Heart left ventricle (tissue), 16 donors: ENCODE results near the gene MDC1. TPM values are rescaled to one million over a fixed set of nuclear protein-coding genes. Genes with fewer than 3 reads are reported as not detected.

Source experiments
- ATAC-seq, 4 donors: fragments of 200-7000 bp; cut with Tn5 transposase; one replicate each; pipeline ENCODE4 v1.9.1; 2020 to 2022; ENCODE audit warnings: moderate library complexity in 4 of 4, mild to moderate bottlenecking in 3 of 4, moderate number of reproducible peaks in 1 of 4
- DNase-seq, 5 donors: peaks; one replicate each; pipeline ENCODE4 v3.0.0-alpha.2; 2020
- H3K27ac ChIP-seq, 12 donors: fragments of 200-600 bp; sonication (generic) in 4 of 12; one replicate each; pipeline versions ENCODE4 v1.5.0 to v1.8.0; 2016 to 2022; ENCODE audit warnings: mild to moderate bottlenecking in 2 of 12
- H3K27me3 ChIP-seq, 9 donors: fragments of 200-600 bp; sonication (generic) in 2 of 9; one replicate each; pipeline versions ENCODE4 v1.5.1 to v1.8.0; 2016 to 2022; ENCODE audit warnings: mild to moderate bottlenecking in 3 of 9
- H3K36me3 ChIP-seq, 9 donors: fragments of 200-600 bp; sonication (generic) in 2 of 9; one replicate each; pipeline versions ENCODE4 v1.5.0 to v1.8.0; 2018 to 2022; ENCODE audit warnings: mild to moderate bottlenecking in 2 of 9
- H3K4me1 ChIP-seq, 12 donors: fragments of 200-600 bp; sonication (generic) in 4 of 12; one replicate each; pipeline versions ENCODE4 v1.5.0 to v1.8.0; 2016 to 2022; ENCODE audit warnings: mild to moderate bottlenecking in 3 of 12
- H3K4me3 ChIP-seq, 12 donors: fragments of 200-600 bp; sonication (generic) in 4 of 12; one replicate each; pipeline versions ENCODE4 v1.5.0 to v1.8.0; 2017 to 2022; ENCODE audit warnings: mild to moderate bottlenecking in 9 of 12, moderate library complexity in 4 of 12
- H3K9me3 ChIP-seq, 12 donors: fragments of 200-600 bp; sonication (generic) in 4 of 12; one replicate each; pipeline versions ENCODE4 v1.5.0 to v1.8.0; 2016 to 2022; ENCODE audit warnings: mild to moderate bottlenecking in 1 of 12
- CTCF ChIP-seq, 12 donors: fragments of 200-600 bp; sonication (generic) in 4 of 12; IDR thresholded peaks; one replicate each; pipeline versions ENCODE4 v1.5.0 to v1.8.0; 2018 to 2022; ENCODE audit warnings: antibody characterized with exemption in 12 of 12, mild to moderate bottlenecking in 5 of 12
- POLR2A ChIP-seq, 2 donors: fragments of 450-650 bp; IDR thresholded peaks; one replicate each; pipeline ENCODE4 v1.6.1; 2017; ENCODE audit warnings: antibody characterized with exemption in 2 of 2, mild to moderate bottlenecking in 2 of 2, moderate library complexity in 2 of 2
- WGBS, 4 donors: extraction: QIAGEN DNeasy Blood & Tissue Kit in 2 of 4; methylation state at CpG; one replicate each; pipeline versions ENCODE4 v1.1.5 to v1.1.7; 2013 to 2018; 5-methylcytosine and 5-hydroxymethylcytosine counted together
- intact Hi-C, 10 donors: fragments of 100-400 bp; cut with DNase I; formaldehyde crosslinking; loops; one replicate each; pipeline versions ENCODE4 v1.11.1 to v1.14.2; 2022
- polyA plus RNA-seq, 2 donors: library from polyadenylated mRNA; stranded (reverse); fragments of 200-250 nt; gene quantifications; one replicate each; pipeline ENCODE4 v1.2.3, GENCODE V29; 2013
- total RNA-seq, 9 donors: library from RNA; depleted of rRNA in 2 of 9; stranded (reverse); fragments of >200 nt in 2 of 9; fragmentation: NEBNext Ultra II Directional in 3 of 9; extraction: Animal tissue kit (Norgen Biotek cat#: 25700) in 3 of 9; gene quantifications; one replicate each; pipeline versions ENCODE4 v1.1.0 to v1.2.4, GENCODE V29; 2016 to 2023
- donor health status: ischemic (EF 13 %, LVEDD 7.1; RV severe dilation, severe dysfunction).
- donor health status: healthy with polysubstance abuse.
- donor health status: DM: no; HTN: yes; CAD: no.
- donor health status: DM: no; HTN: no; CAD: no.
- donor health status: ischemic (EF 25% LVEDD 6.9; RV normal size, moderate dysfunction).
- donor health status: ischemic (EF 25% LVEDD 5.7; RV mildly dilated, moderate dysfunction).
- donor health status: healthy.
- donor health status: DM: yes; HTN: yes; CAD: no.
- donor health status: ischemic (EF 35%, LVEDD 5.7; RV mildly dilated, moderate dysfunction).
- donor health status: nonischemic (EF 11% LVEDD 7.7; RV severe dilation, severe dysfunction).
- donor health status: DM: yes; HTN: yes; CAD: no.
- donor health status: PGD.
- donor health status: ischemic (EF 29% LVEDD 5.4; RV normal size, mild dysfunction).
- donor health status: nonischemic (EF 23%, LVEDD 6.1; RV moderate dilation, normal function).

MDC1 gene
- total and polyA plus RNA-seq, 11 donors, result 8.6 to 25.0 (median 16.0) TPM

- Histone ChIP-seq H3K27me3 (no peaks in the 10 kb centered on the region), H3K36me3 (peaks cover 0 to 91% (median 47%) of the 10 kb centered on the region in 9 donors), H3K9me3 (no peaks in the 10 kb centered on the region), H3K27ac (peak overlapping the region in 4 of 12 donors; percentile 9 to 38 (median 35)), H3K4me3 (no peak overlapping the region), H3K4me1 (peaks cover 0 to 5% (median under 1%) of the 10 kb centered on the region in 12 donors)
- DNase-seq, result no peak
- intact Hi-C loops, result no loop called here
- peak; percentile 37 to 84 (median 72) for ATAC-seq
- WGBS, 4 donors, result 56 to 74% (median 63%) methylated on average over 4 of the region's 4 CpGs
- TF ChIP-seq POLR2A (IDR thresholded peaks at IDR 0.05) (no peak), CTCF (IDR thresholded peaks at IDR 0.05) (no peak)
Measured at GRCh38 chr6:30705620-30706019, 11.5 kb downstream of the MDC1 start.

DNA sequence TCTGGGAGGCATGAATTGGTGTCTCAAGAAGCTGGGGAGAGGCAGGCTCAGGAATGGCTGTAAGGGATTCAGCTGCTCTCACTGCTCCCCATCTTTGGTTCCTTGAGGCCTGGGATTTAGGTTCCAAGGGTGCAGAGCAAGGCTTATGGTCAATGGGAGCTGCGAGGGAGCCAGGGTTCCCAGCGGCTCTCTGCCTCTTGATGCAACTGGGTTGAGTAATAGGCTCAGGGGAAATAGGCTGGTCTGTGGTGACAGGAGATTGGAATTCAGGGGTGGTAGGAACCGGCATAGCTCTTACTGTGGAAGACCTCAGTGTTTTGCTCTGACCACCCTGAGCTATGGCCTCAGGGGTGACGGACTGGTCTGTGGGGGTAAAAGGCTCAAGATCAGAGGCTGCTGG lies 13.3 kb downstream of the MDC1 start:
- Histone ChIP-seq H3K9me3 (no peaks in the 10 kb centered on the region), H3K36me3 (peaks cover 0 to 88% (median 34%) of the 10 kb centered on the region in 9 donors), H3K27ac (no peak overlapping the region), H3K4me1 (peaks cover 0 to 14% (median 5%) of the 10 kb centered on the region in 12 donors), H3K27me3 (no peaks in the 10 kb centered on the region), H3K4me3 (no peak overlapping the region)
- WGBS, 4 donors, result 90 to 97% (median 95%) methylated on average over 4 of the region's 4 CpGs
- TF ChIP-seq CTCF (IDR thresholded peaks at IDR 0.05) (no peak), POLR2A (IDR thresholded peaks at IDR 0.05) (no peak)
- intact Hi-C loops, result no loop called here
- DNase-seq (no peak), ATAC-seq (no peak)

GRCh38 chr6:30703011-30703410 lies 14.1 kb downstream of the MDC1 start:
- Histone ChIP-seq H3K9me3 (no peaks in the 10 kb centered on the region), H3K27me3 (no peaks in the 10 kb centered on the region), H3K36me3 (peaks cover 0 to 80% (median 29%) of the 10 kb centered on the region in 9 donors), H3K4me1 (peaks cover 0 to 14% (median 5%) of the 10 kb centered on the region in 12 donors), H3K27ac (no peak overlapping the region), H3K4me3 (no peak overlapping the region)
- DNase-seq, result no peak
- intact Hi-C loops, result no loop called here
- TF ChIP-seq CTCF (IDR thresholded peaks at IDR 0.05) (no peak), POLR2A (IDR thresholded peaks at IDR 0.05) (no peak)
- ATAC-seq, result peak in 2 of 4 donors; percentile 9 to 31
- WGBS, 4 donors, result 93 to 97% (median 96%) methylated on average over 10 of the region's 10 CpGs

DNA sequence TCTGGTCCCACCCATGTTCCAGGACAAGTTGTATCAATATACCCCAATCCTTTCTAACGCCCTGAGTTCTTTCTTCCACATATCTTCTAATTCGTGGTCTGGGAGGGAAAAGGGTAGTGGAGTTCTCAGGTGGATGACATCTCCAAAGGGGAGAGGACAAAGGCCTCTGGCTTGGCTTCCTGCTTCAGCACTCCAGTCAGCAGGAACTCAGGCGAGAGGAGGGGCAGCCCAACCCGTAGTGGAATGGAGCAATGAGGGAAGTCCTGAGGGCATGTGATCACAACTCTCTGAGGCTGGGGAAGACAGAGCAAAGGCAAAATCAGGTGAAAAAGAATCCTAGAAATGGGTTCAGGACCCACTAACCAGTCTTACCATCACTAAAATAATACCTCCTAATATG lies 16.7 kb downstream of the MDC1 start:
- Histone ChIP-seq H3K9me3 (no peaks in the 10 kb centered on the region), H3K27me3 (no peaks in the 10 kb centered on the region), H3K4me3 (no peak overlapping the region), H3K4me1 (peaks cover 0 to 10% (median 4%) of the 10 kb centered on the region in 12 donors), H3K27ac (peak overlapping the region in 2 of 12 donors; percentile 12 to 13), H3K36me3 (peaks cover 0 to 55% (median 17%) of the 10 kb centered on the region in 9 donors)
- TF ChIP-seq CTCF (IDR thresholded peaks at IDR 0.05) (no peak), POLR2A (IDR thresholded peaks at IDR 0.05) (no peak)
- intact Hi-C loops, result no loop called here
- peak in 1 of 5 donors; percentile 61 for DNase-seq
- peak in 3 of 4 donors; percentile 67 to 87 (median 83) for ATAC-seq
- WGBS, 4 donors, result 43 to 52% (median 50%) methylated on average over 4 of the region's 4 CpGs
